Uterus (tissue), 2 donors: ENCODE data around the gene SUPT4H1.

Experiments
- POLR2A ChIP-seq, 2 donors: fragments of 450-650 bp; IDR thresholded peaks; one replicate each; pipeline ENCODE4 v1.6.1; 2016; ENCODE audit warnings: antibody characterized with exemption in 2 of 2, mild to moderate bottlenecking in 1 of 2, moderate library complexity in 1 of 2
- TF ChIP-seq, protein P1 (sequence below), 4 experiments: fragments of 200-600 bp in 2 of 4; fragments of 450-650 bp in 2 of 4; sonication (generic) in 2 of 4; IDR thresholded peaks; one replicate each; pipeline ENCODE4 v1.5.1; 2016 to 2019; ENCODE audit warnings: antibody characterized with exemption in 4 of 4, mild to moderate bottlenecking in 2 of 4, moderate library complexity in 1 of 4

GRCh38 chr17:58308985-58309917 lies 42.8 kb downstream of the SUPT4H1 start:
- TF ChIP-seq, protein P1, sequence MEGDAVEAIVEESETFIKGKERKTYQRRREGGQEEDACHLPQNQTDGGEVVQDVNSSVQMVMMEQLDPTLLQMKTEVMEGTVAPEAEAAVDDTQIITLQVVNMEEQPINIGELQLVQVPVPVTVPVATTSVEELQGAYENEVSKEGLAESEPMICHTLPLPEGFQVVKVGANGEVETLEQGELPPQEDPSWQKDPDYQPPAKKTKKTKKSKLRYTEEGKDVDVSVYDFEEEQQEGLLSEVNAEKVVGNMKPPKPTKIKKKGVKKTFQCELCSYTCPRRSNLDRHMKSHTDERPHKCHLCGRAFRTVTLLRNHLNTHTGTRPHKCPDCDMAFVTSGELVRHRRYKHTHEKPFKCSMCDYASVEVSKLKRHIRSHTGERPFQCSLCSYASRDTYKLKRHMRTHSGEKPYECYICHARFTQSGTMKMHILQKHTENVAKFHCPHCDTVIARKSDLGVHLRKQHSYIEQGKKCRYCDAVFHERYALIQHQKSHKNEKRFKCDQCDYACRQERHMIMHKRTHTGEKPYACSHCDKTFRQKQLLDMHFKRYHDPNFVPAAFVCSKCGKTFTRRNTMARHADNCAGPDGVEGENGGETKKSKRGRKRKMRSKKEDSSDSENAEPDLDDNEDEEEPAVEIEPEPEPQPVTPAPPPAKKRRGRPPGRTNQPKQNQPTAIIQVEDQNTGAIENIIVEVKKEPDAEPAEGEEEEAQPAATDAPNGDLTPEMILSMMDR (IDR thresholded peaks at IDR 0.05), result no peak
- TF ChIP-seq POLR2A (IDR thresholded peaks at IDR 0.05), result no peak
